ENCODE results near the gene GALNTL6. TPM values are rescaled to one million over a fixed set of nuclear protein-coding genes. Genes with fewer than 3 reads are reported as not detected.

Gene GALNTL6
- total RNA-seq, 1 donor from 2014 or later = not detected

GRCh38 chr4:172392741-172393140, 579.5 kb downstream of the GALNTL6 start:
- Histone ChIP-seq H3K36me3 (no peaks in the 10 kb centered on the region), H3K9me3 (no peaks in the 10 kb centered on the region), H3K4me3 (no peak overlapping the region), H3K27me3 (no peaks in the 10 kb centered on the region), H3K4me1 (no peaks in the 10 kb centered on the region), H3K27ac (no peak overlapping the region)
- TF ChIP-seq CTCF (IDR thresholded peaks at IDR 0.05) = no peak
- intact Hi-C loops (cut with DNase I) = no loop called here
- DNase-seq (ENCODE audit: low spot score in 2 of 2) = no peak

- no peak for TF ChIP-seq CTCF (IDR thresholded peaks at IDR 0.05)
- Histone ChIP-seq H3K27me3 (no peaks in the 10 kb centered on the region), H3K27ac (no peak overlapping the region), H3K4me1 (no peaks in the 10 kb centered on the region), H3K4me3 (no peak overlapping the region), H3K36me3 (no peaks in the 10 kb centered on the region), H3K9me3 (no peaks in the 10 kb centered on the region)
- intact Hi-C loops (cut with DNase I) = no loop called here
- DNase-seq (ENCODE audit: low spot score in 2 of 2) = no peak
Measured at GRCh38 chr4:172393220-172393619, 580.0 kb downstream of the GALNTL6 start.

GRCh38 chr4:172404676-172405075, 591.5 kb downstream of the GALNTL6 start:
- no peak for TF ChIP-seq CTCF (IDR thresholded peaks at IDR 0.05)
- no peaks in the 10 kb centered on the region for H3K27me3 ChIP-seq
- no peaks in the 10 kb centered on the region for H3K4me1 ChIP-seq
- no peak for DNase-seq (ENCODE audit: low spot score in 2 of 2)
- no peaks in the 10 kb centered on the region for H3K36me3 ChIP-seq
- H3K27ac ChIP-seq = no peak overlapping the region
- no peaks in the 10 kb centered on the region for H3K9me3 ChIP-seq
- no peak overlapping the region for H3K4me3 ChIP-seq
- intact Hi-C loops (cut with DNase I) = no loop called here

GRCh38 chr4:172410363-172410762, 597.2 kb downstream of the GALNTL6 start:
- TF ChIP-seq CTCF (IDR thresholded peaks at IDR 0.05) = no peak
- no peaks in the 10 kb centered on the region for H3K36me3 ChIP-seq
- H3K27ac ChIP-seq = no peak overlapping the region
- intact Hi-C loops (cut with DNase I) = no loop called here
- no peak overlapping the region for H3K4me3 ChIP-seq
- H3K9me3 ChIP-seq = no peaks in the 10 kb centered on the region
- H3K27me3 ChIP-seq = no peaks in the 10 kb centered on the region
- no peak for DNase-seq (ENCODE audit: low spot score in 2 of 2)
- H3K4me1 ChIP-seq = no peaks in the 10 kb centered on the region

- H3K4me3 ChIP-seq = no peak overlapping the region
- no peak for TF ChIP-seq CTCF (IDR thresholded peaks at IDR 0.05)
- DNase-seq (ENCODE audit: low spot score in 2 of 2) = no peak
- H3K27me3 ChIP-seq = no peaks in the 10 kb centered on the region
- H3K4me1 ChIP-seq = no peaks in the 10 kb centered on the region
- H3K27ac ChIP-seq = no peak overlapping the region
- intact Hi-C loops (cut with DNase I) = no loop called here
- no peaks in the 10 kb centered on the region for H3K9me3 ChIP-seq
- H3K36me3 ChIP-seq = no peaks in the 10 kb centered on the region
Measured at GRCh38 chr4:172411149-172411548, 597.9 kb downstream of the GALNTL6 start.
